Endothelial cell of umbilical vein (primary cell): ENCODE measurements around the gene MCF2L. TPM values are rescaled to one million over a fixed set of nuclear protein-coding genes. Genes with fewer than 3 reads are reported as not detected.

Source experiments
- BruUV-seq: library from RNA; stranded (reverse); fragments of 400-500 nt; replicated peaks from 2 replicates; lab custom pipeline; 2021; lab: Mats Ljungman, UMichigan
- CTCF ChIA-PET: fragments of 300-600, 350-600 bp; sonication (Branson Sonifier 250); formaldehyde crosslinking; loops from one replicate; lab custom pipeline; 2021; ENCODE audit warnings: antibody characterized with exemption, inconsistent platforms; lab: Charles Lee
- POLR2A ChIA-PET: fragments of 300-600, 350-600 bp; sonication (Branson Sonifier 250); formaldehyde crosslinking; loops from one replicate; lab custom pipeline; 2021; ENCODE audit warnings: antibody characterized with exemption, inconsistent platforms; lab: Charles Lee
- DNase-seq: peaks from one replicate; pipeline ENCODE4 v3.0.0-alpha.2; 2011; ENCODE audit warnings: low read depth, low spot score
- FAIRE-seq: peaks from 2 replicates; lab custom pipeline; 2011; peaks lifted over from hg19 to GRCh38; lab: Jason Lieb, UNC
- H2AFZ ChIP-seq: 2 replicates; pipeline ENCODE4 v1.6.0; 2012; ENCODE audit warnings: low read depth, low read length, control low read depth, inconsistent platforms
- H3K27ac ChIP-seq: 2 replicates; pipeline ENCODE4 v1.5.1; 2011; ENCODE audit warnings: low read depth, mild to moderate bottlenecking, control low read depth, low read length, moderate library complexity; ENCODE audit not compliant: insufficient read depth
- H3K27me3 ChIP-seq, 2 experiments: 2 replicates each; pipeline versions ENCODE4 v1.6.0 to v1.6.1; 2011; ENCODE audit warnings: low read length in 2 of 2, mixed read lengths in 1 of 2; ENCODE audit not compliant: control insufficient read depth in 2 of 2, insufficient read depth in 2 of 2
- H3K36me3 ChIP-seq, 2 experiments: 2 replicates in 1 of 2; 3 replicates in 1 of 2; pipeline ENCODE4 v1.5.1; 2011; ENCODE audit warnings: low read length in 2 of 2, mild to moderate bottlenecking in 1 of 2, moderate library complexity in 1 of 2; ENCODE audit not compliant: control insufficient read depth in 2 of 2, insufficient read depth in 2 of 2; ENCODE audit errors: extremely low read depth in 1 of 2
- H3K4me1 ChIP-seq: 3 replicates; pipeline ENCODE4 v1.5.1; 2011; ENCODE audit warnings: mild to moderate bottlenecking, low read length; ENCODE audit not compliant: control insufficient read depth, insufficient read depth; ENCODE audit errors: extremely low read depth
- H3K4me2 ChIP-seq: 2 replicates; pipeline ENCODE4 v1.6.1; 2011; ENCODE audit warnings: low read length, control low read depth, mixed read lengths; ENCODE audit not compliant: insufficient read depth
- H3K4me3 ChIP-seq, 3 experiments: fragments of 200-600 bp in 1 of 3; sonication (generic), shearing (Covaris generic) in 1 of 3; replicated peaks in 1 of 3; 2 replicates each; pipeline ENCODE4 v1.5.1; 2011 to 2016; ENCODE audit warnings: control low read depth in 3 of 3, low read length in 3 of 3, mild to moderate bottlenecking in 2 of 3, inconsistent platforms in 1 of 3, low read depth in 1 of 3, moderate library complexity in 1 of 3; ENCODE audit not compliant: insufficient read depth in 1 of 3
- H3K79me2 ChIP-seq: 2 replicates; pipeline ENCODE4 v1.6.0; 2012; ENCODE audit warnings: low read length, inconsistent platforms; ENCODE audit not compliant: control insufficient read depth, insufficient read depth
- H3K9ac ChIP-seq: replicated peaks from 2 replicates; pipeline ENCODE3; 2011; ENCODE audit warnings: low read length, control low read depth; ENCODE audit not compliant: insufficient read depth; ENCODE audit errors: extremely low read depth
- H3K9me1 ChIP-seq: replicated peaks from 3 replicates; pipeline ENCODE4 v1.6.0; 2011; ENCODE audit warnings: mild to moderate bottlenecking, low read length; ENCODE audit not compliant: control insufficient read depth, insufficient read depth; ENCODE audit errors: extremely low read depth
- H3K9me3 ChIP-seq: replicated peaks from 2 replicates; pipeline ENCODE4 v1.5.1; 2012; ENCODE audit warnings: low read length, inconsistent platforms; ENCODE audit not compliant: control insufficient read depth, insufficient read depth
- H4K20me1 ChIP-seq: replicated peaks from 2 replicates; pipeline ENCODE3; 2011; ENCODE audit warnings: mild to moderate bottlenecking, low read length; ENCODE audit not compliant: control insufficient read depth, insufficient read depth; ENCODE audit errors: extremely low read depth
- CTCF ChIP-seq, 2 donors: IDR thresholded peaks; 1 replicate in 1 of 2; 2 replicates in 1 of 2; pipeline ENCODE4 v1.5.1; 2011; ENCODE audit warnings: low read length in 2 of 2, mild to moderate bottlenecking in 2 of 2, moderate library complexity in 2 of 2, control low read depth in 1 of 2, inconsistent platforms in 1 of 2, low read depth in 1 of 2; ENCODE audit not compliant: insufficient read depth in 1 of 2; ENCODE audit errors: extremely low read depth in 1 of 2
- EZH2 ChIP-seq: IDR thresholded peaks from 2 replicates; pipeline ENCODE4 v1.6.1; 2012; ENCODE audit warnings: borderline replicate concordance, low read depth, mild to moderate bottlenecking, moderate library complexity, low read length, inconsistent platforms; ENCODE audit not compliant: severe bottlenecking
- FOS ChIP-seq: IDR thresholded peaks from 2 replicates; pipeline ENCODE4 v1.6.1; 2011; ENCODE audit warnings: mild to moderate bottlenecking, low read length, moderate library complexity, borderline replicate concordance; ENCODE audit not compliant: insufficient read depth
- GATA2 ChIP-seq: IDR thresholded peaks from 2 replicates; pipeline ENCODE4 v1.7.0; 2011; ENCODE audit warnings: low read depth, mild to moderate bottlenecking, moderate library complexity, mixed read lengths, low read length; ENCODE audit not compliant: insufficient read length, insufficient read depth
- JUN ChIP-seq: IDR thresholded peaks from 2 replicates; pipeline ENCODE4 v1.6.1; 2011; ENCODE audit warnings: borderline replicate concordance, low read depth; ENCODE audit not compliant: insufficient read length, insufficient read depth
- MAX ChIP-seq: IDR thresholded peaks from 2 replicates; pipeline ENCODE4 v1.6.1; 2011; ENCODE audit not compliant: insufficient read depth, insufficient read length
- MYC ChIP-seq: IDR thresholded peaks from one replicate; pipeline ENCODE4 v1.6.1; 2011; ENCODE audit warnings: mild to moderate bottlenecking, low read depth, low read length
- POLR2A ChIP-seq: IDR thresholded peaks from 2 replicates; pipeline ENCODE4 v1.6.1; 2012; ENCODE audit warnings: low read depth, mild to moderate bottlenecking, control low read depth, low read length
- POLR2AphosphoS5 ChIP-seq: IDR thresholded peaks from 2 replicates; pipeline ENCODE4 v1.6.1; 2012; ENCODE audit warnings: low read depth, mild to moderate bottlenecking, control low read depth, low read length, moderate library complexity; ENCODE audit not compliant: insufficient read depth
- dilution Hi-C: fragments of 300-500 bp; cut with MboI; formaldehyde crosslinking; loops from one replicate; pipeline ENCODE4 v1.15.0; 2019; ENCODE audit warnings: low sequenced_read_pairs; ENCODE audit not compliant: extremely low pct_ligation_motif_present
- intact Hi-C: fragments of 100-400 bp; cut with micrococcal nuclease; formaldehyde crosslinking; loops from one replicate; pipeline ENCODE4 v1.10.0; 2022
- polyA plus RNA-seq, 4 experiments: library from polyadenylated mRNA; depleted of rRNA in 3 of 4; stranded (reverse) in 3 of 4; unstranded in 1 of 4; fragments of >200 nt; gene quantifications; 2 replicates each; pipeline versions ENCODE4 v1.2.1 to v1.2.3, GENCODE V29; 2011 to 2012; ENCODE audit warnings: missing spikeins in 1 of 4
- total RNA-seq: library from RNA; stranded (reverse); gene quantifications from 2 replicates; pipeline ENCODE4 v1.2.3, GENCODE V29; 2021

Gene MCF2L
- total and polyA plus RNA-seq, 2 donors (not counting 3 experiments of a cell fraction or from before 2014, with no cell fraction given), result 0.33 to 0.58 TPM

- Histone ChIP-seq H3K4me3 (no peak overlapping the region), H3K4me1 (no peaks in the 10 kb centered on the region), H3K9me1 (no peaks in the 10 kb centered on the region), H3K9ac (no peak overlapping the region), H3K9me3 (no peaks in the 10 kb centered on the region), H3K36me3 (no peaks in the 10 kb centered on the region), H2AFZ (no peak overlapping the region), H3K27me3 (no peaks in the 10 kb centered on the region), H3K79me2 (no peaks in the 10 kb centered on the region), H4K20me1 (no peaks in the 10 kb centered on the region), H3K27ac (no peak overlapping the region), H3K4me2 (no peak overlapping the region)
- TF ChIP-seq MAX, result no peak
- FAIRE-seq (no peak), DNase-seq (no peak)
- POLR2A ChIA-PET, result no interaction called here
- CTCF ChIA-PET, result interaction anchor here (0.8 to 1.0 kb wide), 2 partner anchors 66 to 454 kb away, joined by 3 read pairs; no protein-coding TSS in a partner anchor
- intact Hi-C loops (no loop called here), dilution Hi-C loops (no loop called here)
- BruUV-seq, result no TSS peak
Observed at GRCh38 chr13:113008851-113009250, 39.8 kb downstream of the MCF2L start.

GRCh38 chr13:113009743-113010509 is 40.9 kb downstream of the MCF2L start:
- Histone ChIP-seq H3K9me3 (no peaks in the 10 kb centered on the region), H3K79me2 (no peaks in the 10 kb centered on the region), H3K27ac (no peak overlapping the region), H3K4me3 (no peak overlapping the region), H3K4me2 (no peak overlapping the region), H2AFZ (no peak overlapping the region), H4K20me1 (no peaks in the 10 kb centered on the region), H3K4me1 (no peaks in the 10 kb centered on the region), H3K9me1 (no peaks in the 10 kb centered on the region), H3K27me3 (no peaks in the 10 kb centered on the region), H3K9ac (no peak overlapping the region), H3K36me3 (no peaks in the 10 kb centered on the region)
- ChIA-PET POLR2A (no interaction called here), CTCF (interaction anchor here (0.8 to 1.0 kb wide), 3 partner anchors 19 to 453 kb away, joined by 3 to 4 read pairs (median 3); no protein-coding TSS in a partner anchor)
- intact Hi-C loops (no loop called here), dilution Hi-C loops (no loop called here)
- no TSS peak for BruUV-seq
- DNase-seq (no peak), FAIRE-seq (no peak)
- TF ChIP-seq GATA2 (no peak), POLR2AphosphoS5 (no peak), JUN (no peak), MAX (no peak), FOS (no peak), POLR2A (no peak), MYC (no peak), CTCF (IDR thresholded peaks at IDR 0.05; ENCODE audit: extremely low read depth in 1 of 2, insufficient read depth in 1 of 2, low read depth in 1 of 2, low read length in 2 of 2) (no peak), EZH2 (no peak)
